Activated CD4-positive, alpha-beta T cell treated with anti-CD3 and anti-CD28 coated beads, Interleukin-2, amount 50 U/mL, for 16 hours (primary cell): Measurements from ENCODE around the gene SEC14L6.

Experiments
- DNase-seq: peaks from one replicate; pipeline ENCODE4 v3.0.0-alpha.2; 2020

SEC14L6 gene

DNA sequence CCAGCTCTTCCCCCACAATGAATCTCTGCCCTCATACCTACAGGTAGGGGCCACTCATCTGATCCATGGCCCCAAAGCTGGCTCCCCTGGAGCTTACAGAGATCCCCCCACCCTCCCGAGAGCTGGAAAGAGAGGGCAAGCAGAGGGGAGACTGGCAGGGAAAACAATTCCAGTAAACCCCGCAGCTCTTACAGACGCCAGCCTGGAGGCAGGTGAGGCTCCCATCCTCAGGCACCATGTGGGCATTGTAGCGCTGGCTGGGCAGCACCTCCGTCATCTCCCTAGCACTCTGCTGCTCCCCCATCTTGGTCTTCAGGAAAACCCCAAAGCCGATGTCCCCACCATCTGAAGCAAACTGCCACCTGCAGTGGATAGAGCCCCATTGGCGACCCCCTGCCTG is 55.2 kb downstream of the SEC14L6 start:
- no peak for DNase-seq

DNA sequence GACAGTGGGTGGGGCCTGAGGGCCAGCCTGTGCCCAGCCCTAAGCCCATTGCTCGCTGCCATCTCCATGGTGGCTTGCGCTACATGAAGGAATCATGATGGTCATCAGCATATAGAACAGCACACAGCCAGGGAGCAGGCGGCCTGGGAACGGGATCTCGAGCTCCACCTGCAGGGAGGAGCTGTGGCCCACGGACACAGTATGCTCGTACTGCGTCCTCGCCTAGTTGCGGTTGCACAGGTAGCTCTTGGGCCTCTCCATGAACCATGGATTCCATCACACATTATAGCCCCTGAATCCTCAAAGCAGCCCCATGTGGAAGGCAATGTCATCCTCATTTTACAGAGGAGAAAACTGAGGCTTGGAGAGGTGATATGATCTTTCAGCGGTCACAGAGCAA is 56.1 kb downstream of the SEC14L6 start:
- DNase-seq, result no peak

DNA sequence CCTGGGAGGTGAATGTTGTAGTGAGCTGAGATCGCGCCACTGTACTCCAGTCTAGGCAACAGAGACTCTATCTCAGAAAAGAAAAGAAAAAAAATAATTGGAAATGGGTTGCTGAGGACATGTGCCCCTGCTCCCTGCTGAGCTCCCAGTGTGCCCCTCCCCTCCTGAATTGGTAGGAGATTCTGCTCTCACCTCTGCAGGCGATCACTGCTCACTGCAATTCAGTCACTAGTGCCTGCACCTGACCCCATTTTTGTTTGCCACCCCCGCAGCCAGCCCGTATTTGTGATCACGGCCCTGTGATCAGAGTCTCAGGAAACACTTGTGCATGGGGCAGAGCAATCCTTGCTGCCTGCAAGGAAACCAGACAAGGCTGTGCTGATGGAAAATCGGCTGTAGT is 58.4 kb downstream of the SEC14L6 start:
- no peak for DNase-seq

DNA sequence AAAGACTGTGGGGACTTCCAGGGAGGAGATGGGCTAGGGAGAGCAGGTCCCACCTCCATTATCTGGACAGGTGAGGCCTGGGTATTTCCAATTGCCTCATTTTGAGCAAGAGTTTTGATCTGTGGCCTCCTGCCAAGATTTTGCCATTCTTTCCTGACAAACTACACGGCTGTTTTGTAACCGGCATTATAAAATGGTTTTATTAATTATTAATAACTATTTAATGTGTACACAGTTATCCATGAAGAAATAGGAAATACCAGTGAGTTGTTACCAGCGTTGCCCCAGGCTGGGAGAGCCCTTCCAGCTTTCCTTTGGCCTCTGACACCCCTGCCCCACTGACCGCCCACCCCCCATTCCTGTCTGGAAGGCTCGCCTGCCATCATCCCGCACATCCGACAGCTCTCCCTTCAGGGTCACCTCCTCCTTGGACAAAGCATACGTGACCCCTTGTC is 59.9 kb downstream of the SEC14L6 start:
- no peak for DNase-seq

DNA sequence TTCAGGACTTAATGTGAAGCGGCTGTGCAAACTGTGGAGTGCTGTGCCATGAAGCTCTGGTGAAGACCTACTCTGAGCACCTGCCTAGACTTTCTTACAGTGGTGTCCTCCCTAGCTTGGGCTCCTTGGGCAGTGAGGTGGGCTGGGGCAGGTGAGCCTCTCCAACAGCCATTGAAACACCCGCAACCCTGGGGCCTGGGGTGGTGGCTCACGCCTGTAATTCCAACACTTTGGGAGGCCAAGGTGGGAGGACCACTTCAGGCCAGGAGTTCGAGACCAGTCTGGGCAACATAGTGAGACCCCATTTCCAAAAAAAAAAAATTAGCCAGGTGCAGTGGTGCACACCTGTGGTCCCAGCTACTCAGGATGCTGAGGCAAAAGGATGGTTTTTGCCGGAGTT is 60.4 kb downstream of the SEC14L6 start:
- no peak for DNase-seq

DNA sequence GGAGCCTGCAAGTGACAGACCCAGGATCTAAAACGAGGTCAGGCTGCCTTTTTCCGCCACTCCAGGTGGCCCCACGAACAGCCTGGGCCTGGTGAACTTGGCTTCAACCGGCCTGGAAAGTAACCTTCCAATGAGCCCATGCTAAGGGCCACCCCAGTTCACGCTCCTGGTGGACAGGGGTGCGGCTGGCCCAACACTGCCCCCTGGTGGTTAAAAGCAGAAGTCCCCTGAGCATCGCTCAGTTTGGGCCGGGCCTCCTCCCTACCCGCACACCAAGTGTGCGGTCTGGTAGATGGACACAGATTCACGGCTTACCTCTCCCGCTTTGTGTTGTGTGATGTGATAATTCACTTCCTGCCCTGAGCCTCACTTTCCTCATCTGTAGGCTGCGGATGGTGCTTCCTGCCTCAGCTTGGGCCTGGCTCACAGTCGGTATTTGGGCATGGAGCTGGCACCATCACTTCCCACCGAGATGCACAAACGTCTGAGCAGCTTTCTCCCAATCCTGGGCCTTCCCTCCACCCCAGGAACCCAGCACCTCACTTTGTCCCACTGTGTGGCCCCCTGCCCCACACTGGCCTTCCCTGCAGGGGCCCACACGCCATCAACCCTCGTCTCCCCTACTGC is 61.1 kb downstream of the SEC14L6 start:
- DNase-seq, result peak; percentile 73

DNA sequence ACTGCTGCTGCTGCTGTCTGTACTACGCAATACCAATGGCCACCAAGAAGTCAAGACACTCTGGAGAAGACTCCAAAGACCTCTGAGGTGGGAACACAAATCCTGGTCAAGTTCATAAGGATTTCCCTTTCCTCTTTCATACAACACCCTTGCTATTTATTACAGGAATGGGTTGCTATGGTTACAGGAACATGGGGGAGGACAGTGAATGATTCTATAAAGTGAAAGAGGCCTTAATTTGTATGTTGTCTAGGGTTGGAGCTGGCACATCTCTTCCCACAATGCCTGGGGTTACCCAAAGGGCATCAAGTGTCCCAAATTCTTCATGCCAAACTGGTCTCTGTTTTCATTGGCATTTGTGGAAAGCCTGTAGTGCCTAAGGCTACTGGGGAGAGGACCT is 63.4 kb downstream of the SEC14L6 start:
- DNase-seq, result no peak

DNA sequence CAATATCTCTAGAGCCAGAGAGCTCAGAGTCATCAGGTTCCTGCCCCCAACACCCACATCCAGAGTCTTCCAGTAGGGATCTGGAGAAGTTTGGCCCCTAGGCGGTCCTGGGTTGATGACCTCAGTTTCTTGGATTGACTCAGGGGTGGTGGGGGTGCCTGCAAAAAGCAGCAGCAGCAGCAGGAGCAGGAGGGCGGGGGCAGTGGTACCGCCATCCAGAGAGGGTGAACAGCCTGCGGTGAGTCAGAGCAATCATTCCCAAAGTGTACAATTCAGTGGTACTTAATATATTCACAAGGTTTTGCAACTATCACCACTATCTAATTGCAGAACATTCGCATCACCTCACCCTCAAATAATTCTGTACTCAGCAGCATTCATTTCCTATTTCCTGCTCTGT is 64.8 kb downstream of the SEC14L6 start:
- no peak for DNase-seq

DNA sequence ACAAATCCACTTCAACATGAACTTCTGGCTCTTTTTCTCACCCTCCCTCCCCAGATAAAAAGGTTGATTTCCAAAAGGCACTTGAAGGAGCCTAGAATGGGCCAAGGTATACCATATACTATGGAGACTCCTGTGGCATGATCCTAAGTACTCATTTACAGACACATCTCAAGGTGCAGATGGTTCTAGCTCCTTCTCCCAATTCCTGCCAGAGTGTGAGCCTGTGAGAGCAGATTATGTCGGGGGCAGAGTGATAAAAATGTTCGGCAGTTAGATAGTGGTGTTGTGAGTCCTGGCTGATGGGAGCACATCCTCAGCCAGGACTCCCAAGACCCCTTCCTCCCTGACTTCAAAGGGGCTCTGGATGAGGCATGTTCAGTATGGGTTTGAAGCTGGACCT is 66.6 kb downstream of the SEC14L6 start:
- no peak for DNase-seq

DNA sequence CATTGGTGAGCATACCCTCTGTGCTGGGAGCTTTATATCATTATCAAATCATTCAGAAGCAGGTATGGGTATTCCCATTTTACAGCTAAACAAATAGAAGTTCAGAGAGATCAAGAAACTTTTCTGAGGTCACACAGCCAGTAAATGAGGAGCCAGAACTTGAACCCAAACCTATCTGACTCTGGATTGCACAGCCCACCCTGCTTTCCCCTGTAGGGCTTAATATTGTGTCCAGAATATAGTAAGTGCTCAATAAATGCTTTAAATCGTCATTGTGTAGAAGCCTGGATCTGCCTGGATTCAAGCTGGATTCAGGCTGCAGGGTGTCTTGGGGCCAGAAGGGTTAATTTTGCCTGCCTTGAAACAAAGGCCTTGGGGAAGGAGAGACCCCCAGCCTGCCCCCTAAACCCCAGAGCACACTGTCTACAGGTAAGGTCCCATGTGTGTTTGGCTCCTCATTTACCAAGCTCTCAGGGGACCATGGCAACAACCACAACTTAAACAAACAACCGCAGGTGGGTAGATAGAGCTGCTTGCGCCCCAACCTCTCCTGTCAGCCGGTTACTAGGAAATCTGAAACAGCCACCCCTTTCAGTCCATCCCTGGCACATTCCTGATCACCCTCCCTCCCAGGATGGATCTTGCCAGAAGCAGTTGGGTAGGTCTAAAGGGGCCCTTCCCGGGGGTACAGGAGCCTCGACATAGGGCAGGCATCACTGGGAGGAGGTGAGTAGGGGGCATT is 71.7 kb downstream of the SEC14L6 start:
- no peak for DNase-seq

DNA sequence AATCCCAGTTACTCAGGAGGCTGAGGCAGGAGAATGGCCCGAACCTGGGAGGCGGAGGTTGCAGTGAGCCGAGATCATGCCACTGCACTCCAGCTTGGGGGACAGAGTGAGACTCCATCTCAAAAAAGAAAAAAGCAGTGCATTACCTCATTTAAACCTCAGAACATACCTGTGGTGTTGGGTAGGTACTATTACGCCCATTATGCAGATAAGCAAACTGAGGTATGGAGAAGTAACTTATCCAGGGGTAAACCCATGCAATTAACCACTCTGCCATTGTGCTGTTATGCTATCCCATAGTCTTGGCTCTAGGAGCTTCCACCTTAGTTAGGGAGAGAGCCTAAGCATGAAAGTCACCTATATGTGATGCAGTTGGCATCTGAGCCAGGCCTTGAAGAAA is 72.4 kb downstream of the SEC14L6 start:
- DNase-seq, result no peak

DNA sequence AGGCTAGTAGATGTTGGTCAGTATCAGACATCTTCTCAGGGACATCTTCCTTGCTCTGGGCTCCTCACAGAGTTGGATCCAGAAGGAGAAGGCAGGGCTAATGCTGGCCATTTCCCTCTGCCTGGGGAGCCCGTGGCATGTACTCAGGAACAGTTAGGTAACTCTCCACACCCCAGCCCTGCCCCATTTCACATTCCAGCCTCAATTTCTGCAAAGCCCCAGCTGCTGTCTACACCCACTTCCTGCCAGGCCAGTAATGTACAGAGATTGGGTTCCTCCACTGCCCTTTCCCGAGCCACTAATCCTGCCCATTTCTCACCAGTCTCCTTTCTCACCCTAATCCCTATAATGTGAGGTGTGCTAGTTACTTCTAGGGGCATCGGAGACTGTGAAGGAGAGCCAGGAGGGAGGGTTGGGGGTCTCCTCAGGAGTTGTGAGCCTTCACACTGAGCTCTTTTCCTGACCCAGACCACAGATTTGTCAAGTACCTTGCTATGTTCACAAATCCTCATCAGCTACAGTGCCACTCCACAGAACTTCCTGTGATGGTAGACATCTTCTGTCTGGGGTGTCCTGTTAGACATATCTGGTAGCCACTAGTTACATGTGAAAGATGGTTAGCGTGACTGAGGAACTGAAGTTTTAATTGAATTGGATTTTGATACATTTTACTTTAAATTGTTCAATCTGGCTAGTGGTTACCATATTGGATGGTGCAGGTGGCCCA is 73.4 kb downstream of the SEC14L6 start:
- no peak for DNase-seq
